ENCODE measurements around the gene CAPN14.

Gene CAPN14

DNA sequence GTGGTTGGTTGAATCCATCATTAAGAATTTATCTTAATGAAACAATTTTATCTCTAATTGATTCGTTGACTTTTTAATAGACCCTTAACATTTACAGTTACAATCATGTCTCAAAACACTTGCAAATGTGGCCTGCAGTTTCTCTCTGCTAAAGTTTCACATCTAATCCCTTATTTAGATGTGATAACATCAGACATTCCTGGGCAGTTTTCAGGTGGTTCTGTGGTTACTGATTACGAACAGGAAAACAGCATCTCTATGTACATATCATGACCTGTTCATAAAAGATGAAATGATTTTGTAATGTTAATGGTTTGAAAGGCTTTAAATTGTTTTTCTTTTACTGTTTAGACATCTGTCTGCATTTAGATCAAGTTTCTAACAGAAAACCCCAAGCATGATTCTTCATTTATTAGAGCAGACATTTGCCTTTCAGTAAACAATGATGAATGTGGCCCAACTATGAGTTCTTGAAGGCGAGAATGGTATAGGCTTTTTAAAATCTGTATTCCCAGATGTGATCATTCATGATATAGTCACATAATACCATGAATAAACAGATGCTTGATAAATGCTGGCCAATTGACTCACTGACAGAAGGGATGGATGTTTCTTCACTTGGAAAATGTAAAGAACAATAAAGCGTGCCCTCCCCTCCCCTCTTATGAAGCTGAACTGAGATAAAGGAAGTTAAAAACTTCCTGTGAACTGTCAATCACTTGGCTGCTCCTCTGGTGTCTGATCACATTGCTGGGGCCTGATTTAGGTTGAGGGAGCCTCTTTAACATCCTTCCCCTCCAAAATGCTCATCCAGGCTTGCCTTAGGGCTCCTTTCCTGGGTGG is 3.5 kb downstream of the CAPN14 start:
- Mint-ChIP-seq H3K27me3 (ENCODE audit: low read depth) (peaks cover 20% of the 10 kb centered on the region), H3K9me3 (no peaks in the 10 kb centered on the region), H3K4me3 (no peak overlapping the region), H3K4me1 (no peaks in the 10 kb centered on the region), H3K36me3 (ENCODE audit: low read depth) (no peaks in the 10 kb centered on the region), H3K27ac (no peak overlapping the region)
- TF ChIP-seq, protein P1, sequence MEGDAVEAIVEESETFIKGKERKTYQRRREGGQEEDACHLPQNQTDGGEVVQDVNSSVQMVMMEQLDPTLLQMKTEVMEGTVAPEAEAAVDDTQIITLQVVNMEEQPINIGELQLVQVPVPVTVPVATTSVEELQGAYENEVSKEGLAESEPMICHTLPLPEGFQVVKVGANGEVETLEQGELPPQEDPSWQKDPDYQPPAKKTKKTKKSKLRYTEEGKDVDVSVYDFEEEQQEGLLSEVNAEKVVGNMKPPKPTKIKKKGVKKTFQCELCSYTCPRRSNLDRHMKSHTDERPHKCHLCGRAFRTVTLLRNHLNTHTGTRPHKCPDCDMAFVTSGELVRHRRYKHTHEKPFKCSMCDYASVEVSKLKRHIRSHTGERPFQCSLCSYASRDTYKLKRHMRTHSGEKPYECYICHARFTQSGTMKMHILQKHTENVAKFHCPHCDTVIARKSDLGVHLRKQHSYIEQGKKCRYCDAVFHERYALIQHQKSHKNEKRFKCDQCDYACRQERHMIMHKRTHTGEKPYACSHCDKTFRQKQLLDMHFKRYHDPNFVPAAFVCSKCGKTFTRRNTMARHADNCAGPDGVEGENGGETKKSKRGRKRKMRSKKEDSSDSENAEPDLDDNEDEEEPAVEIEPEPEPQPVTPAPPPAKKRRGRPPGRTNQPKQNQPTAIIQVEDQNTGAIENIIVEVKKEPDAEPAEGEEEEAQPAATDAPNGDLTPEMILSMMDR (IDR thresholded peaks at IDR 0.05; ENCODE audit: unreplicated experiment in 3 of 3) = no peak

DNA sequence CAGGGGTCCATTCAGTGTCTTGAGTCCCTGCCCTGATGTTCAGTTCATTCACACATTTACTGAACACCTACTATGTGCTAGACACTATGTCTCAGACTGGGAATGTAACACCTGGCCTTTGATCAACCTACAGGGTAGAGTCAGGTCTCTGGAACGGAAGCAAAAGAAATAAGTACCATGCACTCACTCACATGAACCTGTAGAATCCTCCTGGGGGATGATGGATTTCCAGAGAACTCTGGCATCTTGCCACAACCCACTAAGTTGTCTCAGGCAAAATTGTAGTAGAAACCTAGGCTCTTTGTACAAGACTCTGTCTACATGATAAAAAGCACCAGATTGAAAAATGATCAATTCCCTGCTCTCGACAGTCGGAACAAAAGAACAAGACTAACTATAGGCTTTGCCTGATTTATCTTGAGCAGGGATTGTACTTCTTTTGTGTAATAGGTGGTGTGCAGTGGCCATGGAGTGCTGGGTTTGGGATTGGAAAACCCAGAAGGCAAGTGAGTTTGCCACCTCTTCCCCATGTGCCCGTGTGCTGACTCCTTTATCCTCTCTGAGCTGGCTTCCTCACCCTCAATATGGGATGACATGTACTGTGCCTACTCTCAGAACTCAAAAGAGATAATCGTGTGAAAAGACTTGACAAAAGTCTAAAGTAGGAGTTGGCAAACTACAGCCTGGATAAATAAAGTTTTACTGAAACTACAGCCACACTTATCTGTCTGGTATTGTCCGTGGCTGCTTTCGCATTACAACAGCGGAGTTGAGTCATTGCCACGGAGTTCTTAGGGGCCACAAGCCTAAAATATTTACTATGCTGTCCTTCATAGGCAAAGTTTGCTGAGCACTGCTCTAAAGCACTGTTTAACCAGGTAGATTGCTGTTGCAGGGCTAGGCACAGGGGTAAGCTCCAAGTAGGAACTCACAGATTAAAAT is 4.4 kb downstream of the CAPN14 start:
- H3K4me3 Mint-ChIP-seq = no peak overlapping the region
- H3K9me3 Mint-ChIP-seq = no peaks in the 10 kb centered on the region
- H3K27ac Mint-ChIP-seq = no peak overlapping the region
- peaks cover 11% of the 10 kb centered on the region for H3K27me3 Mint-ChIP-seq (ENCODE audit: low read depth)
- H3K4me1 Mint-ChIP-seq = no peaks in the 10 kb centered on the region
- H3K36me3 Mint-ChIP-seq (ENCODE audit: low read depth) = no peaks in the 10 kb centered on the region
- TF ChIP-seq, protein P1 (IDR thresholded peaks at IDR 0.05; ENCODE audit: unreplicated experiment in 3 of 3) = no peak

DNA sequence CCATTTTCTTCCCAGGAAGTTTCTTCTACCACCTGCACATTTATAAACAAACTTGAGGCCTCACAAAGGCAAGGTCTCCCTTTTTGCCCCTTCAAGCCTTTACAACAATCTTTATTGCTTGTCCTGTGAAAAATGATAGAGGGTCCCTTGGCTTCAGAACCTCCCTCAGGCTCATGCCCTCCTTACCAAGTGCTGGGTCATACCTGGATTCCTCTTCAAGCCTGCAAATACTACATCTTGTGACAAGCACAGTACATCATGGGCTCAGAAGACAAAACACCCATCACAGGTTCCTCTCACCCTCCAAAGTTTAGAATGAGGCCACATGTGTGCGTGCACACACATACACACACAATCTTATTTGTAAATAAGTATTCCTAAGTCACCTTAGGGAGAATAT is 9.1 kb downstream of the CAPN14 start:
- Mint-ChIP-seq H3K9me3 (no peaks in the 10 kb centered on the region), H3K36me3 (ENCODE audit: low read depth) (no peaks in the 10 kb centered on the region), H3K4me3 (no peak overlapping the region), H3K4me1 (no peaks in the 10 kb centered on the region), H3K27ac (no peak overlapping the region), H3K27me3 (ENCODE audit: low read depth) (peaks cover 12% of the 10 kb centered on the region)
- TF ChIP-seq, protein P1 (IDR thresholded peaks at IDR 0.05; ENCODE audit: unreplicated experiment in 3 of 3) = no peak

DNA sequence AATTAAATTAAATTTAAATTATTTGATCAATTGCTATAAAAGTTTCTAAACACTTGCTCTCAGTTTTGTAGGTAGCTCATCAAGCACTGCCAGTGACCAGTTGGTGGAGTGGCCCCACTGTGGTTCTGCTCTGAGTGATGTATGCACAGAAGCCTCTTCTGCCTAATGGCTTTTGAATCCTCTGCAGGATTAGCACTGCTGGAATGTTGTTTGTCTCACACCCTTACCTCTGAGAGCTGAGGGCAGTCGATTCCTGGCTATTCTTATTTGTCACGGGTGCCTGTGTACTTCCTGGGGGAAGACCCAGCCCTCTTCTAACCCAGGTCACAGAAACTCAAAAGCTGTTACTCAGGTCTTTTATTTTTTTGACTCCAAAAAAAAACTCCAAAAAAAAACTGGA is 9.5 kb downstream of the CAPN14 start:
- TF ChIP-seq, protein P1 (IDR thresholded peaks at IDR 0.05; ENCODE audit: unreplicated experiment in 3 of 3) = no peak
- no peak overlapping the region for H3K27ac Mint-ChIP-seq

DNA sequence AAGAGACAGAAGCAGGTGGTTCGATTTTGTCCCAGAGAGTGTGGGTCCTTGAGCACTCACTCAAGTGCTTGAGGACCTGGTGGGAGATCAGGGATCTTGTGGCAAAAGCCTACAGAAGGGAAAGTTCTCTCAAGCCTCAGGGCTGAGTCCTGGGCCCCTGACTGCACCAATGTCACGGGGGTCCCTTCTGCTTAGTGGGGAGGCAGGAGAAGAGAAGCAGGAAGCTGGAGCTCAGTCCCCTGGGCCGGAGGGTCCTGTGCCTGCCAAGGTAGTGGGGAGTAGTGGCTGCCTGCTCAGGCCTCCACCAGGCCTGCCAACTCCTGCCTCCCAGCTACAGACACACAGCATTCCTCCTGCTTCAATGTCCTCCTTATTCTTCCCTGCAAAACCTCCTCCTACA is 11.7 kb downstream of the CAPN14 start:
- H3K27ac Mint-ChIP-seq = peak overlapping the region in 1 of 3 experiments; percentile 16
- TF ChIP-seq, protein P1 (IDR thresholded peaks at IDR 0.05; ENCODE audit: unreplicated experiment in 3 of 3) = no peak
- no peak overlapping the region for H3K4me3 Mint-ChIP-seq
- H3K4me1 Mint-ChIP-seq = no peaks in the 10 kb centered on the region
- H3K9me3 Mint-ChIP-seq = no peaks in the 10 kb centered on the region
- peaks cover 19% of the 10 kb centered on the region for H3K27me3 Mint-ChIP-seq (ENCODE audit: low read depth)
- H3K36me3 Mint-ChIP-seq (ENCODE audit: low read depth) = no peaks in the 10 kb centered on the region

More for the DNA sequence above, 9.5 kb downstream of the CAPN14 start:
- Mint-ChIP-seq H3K36me3 (ENCODE audit: low read depth) (no peaks in the 10 kb centered on the region), H3K9me3 (no peaks in the 10 kb centered on the region), H3K4me3 (no peak overlapping the region), H3K4me1 (no peaks in the 10 kb centered on the region), H3K27me3 (ENCODE audit: low read depth) (peaks cover 12% of the 10 kb centered on the region)
